Tibial nerve (tissue), 4 donors: Measurements from ENCODE around the gene NEK11. TPM values are rescaled to one million over a fixed set of nuclear protein-coding genes. Genes with fewer than 3 reads are reported as not detected.

Source experiments
- DNase-seq, 2 donors: peaks; one replicate each; pipeline ENCODE4 v3.0.0-alpha.2; 2019; ENCODE audit warnings: low spot score in 2 of 2
- H3K27ac ChIP-seq, 4 donors: fragments of 200-600 bp; sonication (generic) in 3 of 4; one replicate each; pipeline ENCODE4 v1.5.1; 2017 to 2019; ENCODE audit warnings: mild to moderate bottlenecking in 1 of 4
- H3K27me3 ChIP-seq, 2 donors: fragments of 200-600 bp; sonication (generic) in 1 of 2; one replicate each; pipeline versions ENCODE4 v1.5.1 to v1.6.0; 2017 to 2019
- H3K36me3 ChIP-seq, 3 donors: fragments of 200-600 bp; sonication (generic); one replicate each; pipeline ENCODE4 v1.5.1; 2018 to 2019
- H3K4me1 ChIP-seq, 4 donors: fragments of 200-600 bp; sonication (generic) in 3 of 4; one replicate each; pipeline ENCODE4 v1.5.1; 2017 to 2019
- H3K4me3 ChIP-seq, 4 donors: fragments of 200-600 bp; sonication (generic) in 3 of 4; one replicate each; pipeline ENCODE4 v1.5.1; 2017 to 2019; ENCODE audit warnings: mild to moderate bottlenecking in 1 of 4, moderate library complexity in 1 of 4
- H3K9me3 ChIP-seq, 4 donors: fragments of 200-600 bp; sonication (generic) in 3 of 4; one replicate each; pipeline ENCODE4 v1.5.1; 2017 to 2019
- EP300 ChIP-seq, 2 donors: sonication (generic); formaldehyde crosslinking; IDR thresholded peaks; one replicate each; pipeline ENCODE4 v1.6.1; 2017; ENCODE audit warnings: antibody characterized with exemption in 2 of 2, mild to moderate bottlenecking in 1 of 2
- POLR2A ChIP-seq, 2 donors: fragments of 450-650 bp; IDR thresholded peaks; one replicate each; pipeline ENCODE4 v1.6.1; 2017; ENCODE audit warnings: antibody characterized with exemption in 2 of 2, mild to moderate bottlenecking in 2 of 2, moderate library complexity in 2 of 2
- WGBS, 2 donors: methylation state at CpG; one replicate each; pipeline ENCODE4 v1.1.5; 2018; 5-methylcytosine and 5-hydroxymethylcytosine counted together
- total RNA-seq, 4 donors: library from RNA; depleted of rRNA; stranded (reverse); fragments of >200 nt; gene quantifications; one replicate each; pipeline ENCODE4 v1.1.0, GENCODE V29; 2016
- TF ChIP-seq, protein P1 (sequence below), 5 experiments: fragments of 200-600 bp in 3 of 5; fragments of 450-650 bp in 2 of 5; sonication (generic) in 3 of 5; IDR thresholded peaks; one replicate each; pipeline ENCODE4 v1.5.1; 2016 to 2019; ENCODE audit warnings: antibody characterized with exemption in 5 of 5, mild to moderate bottlenecking in 3 of 5, moderate library complexity in 2 of 5

The NEK11 gene
- total RNA-seq, 4 donors from 2014 or later: 7.0 to 32.8 (median 15.3) TPM

DNA sequence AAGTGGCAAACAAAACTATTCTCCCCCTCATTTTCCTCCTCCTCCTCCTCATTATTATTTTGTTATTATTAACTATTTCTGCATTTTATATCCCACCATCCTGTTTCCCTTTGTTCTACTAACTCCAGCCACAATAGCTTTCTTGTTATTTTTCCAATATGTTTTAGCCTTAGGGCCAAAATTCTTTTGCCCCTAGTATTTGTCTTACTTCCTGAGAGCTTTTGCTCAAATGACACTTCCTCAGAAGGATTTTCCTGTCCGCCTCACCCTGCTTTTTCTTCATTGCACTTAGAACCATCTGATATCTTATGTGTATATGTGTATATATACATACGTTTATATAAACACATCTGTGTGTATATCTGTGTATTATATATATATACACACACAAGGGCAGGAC is 322.2 kb downstream of the NEK11 start:
- TF ChIP-seq POLR2A (IDR thresholded peaks at IDR 0.05): no peak
- no peak for TF ChIP-seq EP300 (IDR thresholded peaks at IDR 0.05)
- TF ChIP-seq, protein P1, sequence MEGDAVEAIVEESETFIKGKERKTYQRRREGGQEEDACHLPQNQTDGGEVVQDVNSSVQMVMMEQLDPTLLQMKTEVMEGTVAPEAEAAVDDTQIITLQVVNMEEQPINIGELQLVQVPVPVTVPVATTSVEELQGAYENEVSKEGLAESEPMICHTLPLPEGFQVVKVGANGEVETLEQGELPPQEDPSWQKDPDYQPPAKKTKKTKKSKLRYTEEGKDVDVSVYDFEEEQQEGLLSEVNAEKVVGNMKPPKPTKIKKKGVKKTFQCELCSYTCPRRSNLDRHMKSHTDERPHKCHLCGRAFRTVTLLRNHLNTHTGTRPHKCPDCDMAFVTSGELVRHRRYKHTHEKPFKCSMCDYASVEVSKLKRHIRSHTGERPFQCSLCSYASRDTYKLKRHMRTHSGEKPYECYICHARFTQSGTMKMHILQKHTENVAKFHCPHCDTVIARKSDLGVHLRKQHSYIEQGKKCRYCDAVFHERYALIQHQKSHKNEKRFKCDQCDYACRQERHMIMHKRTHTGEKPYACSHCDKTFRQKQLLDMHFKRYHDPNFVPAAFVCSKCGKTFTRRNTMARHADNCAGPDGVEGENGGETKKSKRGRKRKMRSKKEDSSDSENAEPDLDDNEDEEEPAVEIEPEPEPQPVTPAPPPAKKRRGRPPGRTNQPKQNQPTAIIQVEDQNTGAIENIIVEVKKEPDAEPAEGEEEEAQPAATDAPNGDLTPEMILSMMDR (IDR thresholded peaks at IDR 0.05): no peak
- no peaks in the 10 kb centered on the region for H3K27me3 ChIP-seq
- no peak for DNase-seq
- 73 to 75% methylated on average over 2 of the region's 2 CpGs for WGBS, 2 donors
- no peak overlapping the region for H3K27ac ChIP-seq
- peaks cover 0 to under 1% (median 0%) of the 10 kb centered on the region in 4 donors for H3K9me3 ChIP-seq
- H3K4me3 ChIP-seq: no peak overlapping the region
- peaks cover 0 to 10% (median 0%) of the 10 kb centered on the region in 3 donors for H3K36me3 ChIP-seq
- no peaks in the 10 kb centered on the region for H3K4me1 ChIP-seq

DNA sequence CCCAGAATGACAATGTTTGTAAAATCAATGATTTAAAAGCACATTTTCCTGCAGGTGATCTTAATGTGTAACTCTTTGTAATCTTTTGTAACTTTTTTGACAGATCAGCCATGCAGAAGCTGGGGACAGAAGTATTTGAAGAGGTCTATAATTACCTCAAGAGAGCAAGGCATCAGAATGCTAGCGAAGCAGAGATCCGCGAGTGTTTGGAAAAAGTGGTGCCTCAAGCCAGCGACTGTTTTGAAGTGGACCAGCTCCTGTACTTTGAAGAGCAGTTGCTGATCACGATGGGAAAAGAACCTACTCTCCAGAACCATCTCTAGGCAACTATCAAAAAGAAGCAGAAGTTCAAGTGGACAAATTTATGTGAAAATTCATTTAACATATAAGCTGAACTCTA is 322.8 kb downstream of the NEK11 start:
- Histone ChIP-seq H3K27me3 (no peaks in the 10 kb centered on the region), H3K4me1 (no peaks in the 10 kb centered on the region), H3K36me3 (peaks cover 0 to 6% (median 0%) of the 10 kb centered on the region in 3 donors), H3K4me3 (no peak overlapping the region), H3K9me3 (no peaks in the 10 kb centered on the region), H3K27ac (no peak overlapping the region)
- DNase-seq: no peak
- 94 to 96% methylated on average over 5 of the region's 5 CpGs for WGBS, 2 donors
- TF ChIP-seq EP300 (IDR thresholded peaks at IDR 0.05) (no peak), POLR2A (IDR thresholded peaks at IDR 0.05) (no peak)
- TF ChIP-seq, protein P1 (IDR thresholded peaks at IDR 0.05): no peak

DNA sequence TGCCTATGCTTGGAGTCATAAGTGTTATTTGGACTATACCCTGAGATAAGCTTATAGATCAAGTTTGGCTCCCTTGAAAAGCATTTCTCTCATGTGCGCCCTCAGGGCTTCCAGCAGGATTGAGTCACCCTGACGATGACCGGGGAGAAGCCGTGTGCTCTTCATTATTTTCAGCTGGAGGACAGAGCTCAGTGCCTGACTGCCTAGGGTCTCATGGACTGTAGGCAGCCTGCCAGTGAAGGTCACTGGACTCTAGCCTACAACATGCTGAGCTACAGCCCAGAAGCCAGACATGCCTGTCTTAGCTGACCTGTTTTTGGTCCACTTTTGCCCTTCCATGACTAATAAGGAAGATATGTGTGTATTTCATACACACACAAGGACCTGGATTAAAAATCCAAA is 323.3 kb downstream of the NEK11 start:
- Histone ChIP-seq H3K27ac (no peak overlapping the region), H3K36me3 (peaks cover 0 to 6% (median 0%) of the 10 kb centered on the region in 3 donors), H3K4me3 (no peak overlapping the region), H3K4me1 (no peaks in the 10 kb centered on the region), H3K9me3 (no peaks in the 10 kb centered on the region), H3K27me3 (no peaks in the 10 kb centered on the region)
- WGBS, 2 donors: 40 to 48% methylated on average over 4 of the region's 4 CpGs
- TF ChIP-seq POLR2A (IDR thresholded peaks at IDR 0.05): no peak
- no peak for TF ChIP-seq EP300 (IDR thresholded peaks at IDR 0.05)
- TF ChIP-seq, protein P1 (IDR thresholded peaks at IDR 0.05): no peak
- DNase-seq: no peak

DNA sequence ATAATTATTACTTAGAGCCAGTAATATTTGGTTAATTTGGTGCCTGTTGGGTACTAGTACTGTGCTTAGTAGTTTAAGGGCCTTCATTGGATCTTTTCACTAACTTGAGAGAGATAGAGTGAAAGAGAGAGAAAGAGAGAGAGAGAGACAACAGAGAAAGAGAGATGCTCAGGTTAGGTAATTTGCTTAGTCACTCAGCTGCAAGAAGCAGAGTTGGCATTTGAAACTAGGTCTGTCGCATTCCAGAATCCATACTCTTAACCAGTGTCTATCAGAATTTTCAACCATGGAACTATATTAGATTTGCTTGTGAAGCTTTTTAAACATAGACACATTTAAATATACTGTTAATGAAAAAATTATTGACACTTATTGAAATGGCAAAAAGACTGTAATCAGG is 323.8 kb downstream of the NEK11 start:
- no peak for TF ChIP-seq POLR2A (IDR thresholded peaks at IDR 0.05)
- TF ChIP-seq EP300 (IDR thresholded peaks at IDR 0.05): no peak
- TF ChIP-seq, protein P1 (IDR thresholded peaks at IDR 0.05): no peak
- DNase-seq: no peak
- Histone ChIP-seq H3K4me3 (no peak overlapping the region), H3K27ac (no peak overlapping the region), H3K36me3 (peaks cover 0 to 6% (median 0%) of the 10 kb centered on the region in 3 donors), H3K9me3 (no peaks in the 10 kb centered on the region), H3K4me1 (no peaks in the 10 kb centered on the region), H3K27me3 (no peaks in the 10 kb centered on the region)
- 93 to 96% methylated on average over 1 of the region's 1 CpG for WGBS, 2 donors

DNA sequence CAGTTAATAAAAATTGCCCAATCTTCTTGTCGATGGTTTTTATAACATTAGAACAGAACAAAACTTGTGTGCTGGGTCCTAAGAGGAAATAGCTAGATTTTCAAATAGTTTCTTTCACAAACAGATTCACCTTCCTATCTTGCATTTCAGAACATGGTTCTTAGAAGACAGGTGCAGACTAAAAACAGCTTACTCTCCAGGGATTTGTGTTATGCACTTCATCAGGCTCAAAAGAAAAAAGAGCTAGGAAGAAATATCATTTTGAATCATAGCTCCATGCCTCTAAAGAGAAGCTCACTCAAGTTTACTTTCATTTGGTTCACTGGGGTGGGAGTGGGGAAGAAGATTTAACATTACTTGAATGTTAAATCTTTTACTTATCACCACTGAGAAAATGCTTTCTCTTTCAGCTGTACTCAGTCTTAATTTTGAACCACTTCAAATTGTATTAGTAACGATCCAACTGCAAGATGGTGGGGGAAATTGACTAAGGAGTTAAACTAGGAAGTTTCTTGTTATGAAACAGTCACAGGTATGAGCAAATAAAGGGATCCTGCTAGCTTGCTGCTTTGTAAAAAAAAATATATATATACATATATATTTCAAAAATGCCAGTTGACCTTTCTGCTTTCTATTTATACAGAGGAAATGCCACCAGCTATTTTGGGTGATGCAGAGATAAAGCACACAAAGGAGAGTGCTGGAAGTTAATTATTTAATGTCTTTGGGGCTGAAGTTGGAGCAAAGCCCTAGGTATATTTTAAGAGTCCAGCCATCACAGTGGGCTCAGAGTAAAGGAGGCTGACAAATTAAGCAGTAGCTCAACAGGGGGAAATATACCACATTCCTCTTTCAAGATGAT is 326.6 kb downstream of the NEK11 start:
- no peak overlapping the region for H3K27ac ChIP-seq
- H3K4me3 ChIP-seq: no peak overlapping the region
- 68 to 84% methylated on average over 2 of the region's 2 CpGs for WGBS, 2 donors
- H3K9me3 ChIP-seq: no peaks in the 10 kb centered on the region
- peaks cover 0 to 6% (median 0%) of the 10 kb centered on the region in 3 donors for H3K36me3 ChIP-seq
- DNase-seq: no peak
- TF ChIP-seq, protein P1 (IDR thresholded peaks at IDR 0.05): no peak
- TF ChIP-seq POLR2A (IDR thresholded peaks at IDR 0.05) (no peak), EP300 (IDR thresholded peaks at IDR 0.05) (no peak)
- no peaks in the 10 kb centered on the region for H3K4me1 ChIP-seq
- H3K27me3 ChIP-seq: no peaks in the 10 kb centered on the region
